HEK293T (cell line): ENCODE measurements around the gene IBA57.
"Not testable (repeated sequence)": the region's sequence is repeated elsewhere in the genome, so short reads cannot be mapped to it uniquely, and the experiment has no call there.

Source experiments
- CTCF ChIA-PET: fragments of 350-600 bp; formaldehyde crosslinking; extraction: SDS; loops from one replicate; lab custom pipeline; 2021; ENCODE audit warnings: antibody characterized with exemption, inconsistent platforms; lab: Yijun Ruan, JAX
- POLR2A ChIA-PET: fragments of 350-600 bp; formaldehyde crosslinking; extraction: SDS; loops from one replicate; lab custom pipeline; 2020; ENCODE audit warnings: antibody characterized with exemption, inconsistent platforms; lab: Yijun Ruan, JAX
- DNase-seq: peaks from one replicate; pipeline ENCODE4 v3.0.0; 2012; ENCODE audit warnings: mixed read lengths; ENCODE audit errors: extremely low spot score
- ARNT ChIP-seq: fragments of 450-650 bp; IDR thresholded peaks from 2 replicates; pipeline ENCODE4 v1.6.1; 2017; ENCODE audit warnings: mild to moderate bottlenecking
- BHLHE40 ChIP-seq: fragments of 450-650 bp; IDR thresholded peaks from 2 replicates; pipeline ENCODE4 v1.6.1; 2016; ENCODE audit warnings: mild to moderate bottlenecking, moderate library complexity, borderline replicate concordance
- CTBP1 ChIP-seq: fragments of 450-650 bp; IDR thresholded peaks from 2 replicates; pipeline ENCODE4 v1.6.1; 2016; ENCODE audit warnings: borderline replicate concordance
- ELF4 ChIP-seq: fragments of 450-650 bp; IDR thresholded peaks from 2 replicates; pipeline ENCODE4 v1.6.1; 2017; ENCODE audit warnings: antibody characterized with exemption
- FOXA1 ChIP-seq: fragments of 450-650 bp; IDR thresholded peaks from 2 replicates; pipeline ENCODE4 v1.6.1; 2016; ENCODE audit warnings: mild to moderate bottlenecking
- FOXK2 ChIP-seq: fragments of 450-650 bp; IDR thresholded peaks from 2 replicates; pipeline ENCODE4 v1.6.1; 2016; ENCODE audit warnings: mild to moderate bottlenecking
- FOXM1 ChIP-seq: fragments of 450-650 bp; IDR thresholded peaks from 2 replicates; pipeline ENCODE4 v1.6.1; 2017; ENCODE audit warnings: mild to moderate bottlenecking, borderline replicate concordance
- HDGF ChIP-seq: fragments of 450-650 bp; IDR thresholded peaks from 2 replicates; pipeline ENCODE4 v1.6.1; 2017; ENCODE audit warnings: antibody characterized with exemption, borderline replicate concordance
- L3MBTL2 ChIP-seq: fragments of 450-650 bp; conservative IDR thresholded peaks from 2 replicates; pipeline ENCODE4 v1.6.1; 2016; ENCODE audit warnings: mild to moderate bottlenecking
- LEF1 ChIP-seq: fragments of 450-650 bp; IDR thresholded peaks from 2 replicates; pipeline ENCODE4 v1.6.1; 2017; ENCODE audit warnings: mild to moderate bottlenecking, borderline replicate concordance
- NFRKB ChIP-seq: fragments of 450-650 bp; IDR thresholded peaks from 2 replicates; pipeline ENCODE4 v1.6.1; 2016; ENCODE audit warnings: mild to moderate bottlenecking, moderate library complexity
- PKNOX1 ChIP-seq: fragments of 450-650 bp; IDR thresholded peaks from 2 replicates; pipeline ENCODE4 v1.6.1; 2016
- SP1 ChIP-seq: fragments of 450-650 bp; IDR thresholded peaks from 2 replicates; pipeline ENCODE4 v1.6.1; 2017
- SUZ12 ChIP-seq: fragments of 450-650 bp; IDR thresholded peaks from 2 replicates; pipeline ENCODE4 v1.6.1; 2016; ENCODE audit warnings: mild to moderate bottlenecking
- TARDBP ChIP-seq: fragments of 450-650 bp; IDR thresholded peaks from 2 replicates; pipeline ENCODE4 v1.6.1; 2016
- ZNF384 ChIP-seq: fragments of 450-650 bp; IDR thresholded peaks from 2 replicates; pipeline ENCODE4 v1.6.1; 2016

The IBA57 gene

GRCh38 chr1:228217551-228218344 lies 52.1 kb downstream of the IBA57 start:
- TF ChIP-seq FOXK2 (no peak), BHLHE40 (no peak), TARDBP (no peak), FOXA1 (no peak), HDGF (no peak), PKNOX1 (no peak), CTBP1 (no peak), SP1 (no peak), ZNF384 (no peak), LEF1 (no peak), NFRKB (no peak)
- DNase-seq, result no peak
- CTCF ChIA-PET, result no interaction called here
- POLR2A ChIA-PET, result interaction anchor here (1.2 kb wide), 1 partner anchor 9 kb away, joined by 3 read pairs; no protein-coding TSS in a partner anchor

- POLR2A ChIA-PET, result no interaction called here
- CTCF ChIA-PET, result no interaction called here
- no peak for TF ChIP-seq L3MBTL2
- no peak for TF ChIP-seq NFRKB
- no peak for TF ChIP-seq FOXK2
- TF ChIP-seq ELF4, result no peak
- TF ChIP-seq SP1, result no peak
- no peak for TF ChIP-seq PKNOX1
- no peak for TF ChIP-seq FOXA1
- TF ChIP-seq BHLHE40, result no peak
- no peak for TF ChIP-seq LEF1
- no peak for TF ChIP-seq HDGF
- TF ChIP-seq FOXM1, result no peak
- no peak for TF ChIP-seq TARDBP
- TF ChIP-seq ARNT, result no peak
- no peak for TF ChIP-seq CTBP1
- no peak for TF ChIP-seq SUZ12
- no peak for TF ChIP-seq ZNF384
- DNase-seq, result no peak
These were observed 53.1 kb downstream of the IBA57 start for GRCh38 chr1:228218513-228219244.

DNA sequence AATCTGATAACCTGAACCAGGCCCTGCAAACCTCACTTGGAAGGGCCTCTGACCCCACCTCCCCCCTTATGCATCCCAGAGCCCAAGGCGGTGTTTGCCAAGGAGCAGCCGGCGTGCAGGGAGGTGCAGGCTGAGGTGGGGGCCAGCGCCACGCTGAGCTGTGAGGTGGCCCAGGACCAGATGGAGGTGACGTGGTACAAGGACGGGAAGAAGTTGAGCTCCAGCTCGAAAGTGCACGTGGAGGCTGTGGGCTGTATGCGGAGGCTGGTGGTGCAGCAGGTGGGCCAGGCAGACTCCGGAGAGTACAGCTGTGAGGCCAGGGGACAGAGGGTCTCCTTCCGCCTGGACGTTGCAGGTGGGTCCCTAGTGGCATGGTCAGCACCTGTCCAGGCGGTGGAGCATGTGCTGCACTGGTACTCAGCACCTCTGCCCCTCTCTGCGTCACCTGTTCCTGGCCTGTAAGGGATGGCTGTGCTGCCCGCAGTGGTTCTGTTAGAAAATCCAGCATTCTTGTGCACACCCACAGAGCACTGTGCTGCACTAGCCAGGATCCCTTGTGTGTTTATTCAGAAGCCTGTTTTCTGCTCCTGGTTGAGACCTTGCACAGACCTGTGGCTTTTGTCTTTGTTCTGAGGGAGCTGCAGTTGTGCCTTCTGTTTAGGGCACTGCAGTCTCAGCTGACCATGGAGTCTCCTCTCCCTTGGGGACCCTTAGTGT lies 53.8 kb downstream of the IBA57 start:
- TF ChIP-seq FOXA1 (no peak), ELF4 (no peak), HDGF (no peak), PKNOX1 (no peak), LEF1 (no peak)
- no peak for DNase-seq
- CTCF ChIA-PET, result no interaction called here
- POLR2A ChIA-PET, result interaction anchor here (1.0 kb wide), 1 partner anchor 53 kb away, joined by 3 read pairs; no protein-coding TSS in a partner anchor

- DNase-seq, result no peak
- TF ChIP-seq ARNT, result no peak
- TF ChIP-seq BHLHE40, result no peak
- TF ChIP-seq CTBP1, result no peak
- TF ChIP-seq FOXM1, result no peak
- TF ChIP-seq LEF1, result no peak
- TF ChIP-seq TARDBP, result no peak
- no peak for TF ChIP-seq ZNF384
- TF ChIP-seq ELF4, result no peak
- no peak for TF ChIP-seq NFRKB
- TF ChIP-seq FOXK2, result no peak
- TF ChIP-seq L3MBTL2, result no peak
- ChIA-PET POLR2A (interaction anchor here (1.0 kb wide), 1 partner anchor 54 kb away, joined by 3 read pairs; no protein-coding TSS in a partner anchor), CTCF (no interaction called here)
These were observed 54.6 kb downstream of the IBA57 start for GRCh38 chr1:228219962-228220780.

- POLR2A ChIA-PET, CTCF ChIA-PET, DNase-seq: not testable (repeated sequence)
These were observed 55.5 kb downstream of the IBA57 start for GRCh38 chr1:228221097-228221496.
